HFF-Myc (cell line): Measurements from ENCODE around the gene RBPJ.

ENCODE experiments used
- DNase-seq: peaks from one replicate; pipeline ENCODE4 v3.0.0-alpha.2; 2011; ENCODE audit warnings: low read depth; ENCODE audit errors: extremely low read depth
- H3K4me3 ChIP-seq: replicated peaks from 2 replicates; pipeline ENCODE4 v1.5.1; 2011; ENCODE audit warnings: low read depth, mild to moderate bottlenecking, control low read depth, low read length
- CTCF ChIP-seq: IDR thresholded peaks from 2 replicates; pipeline ENCODE4 v1.5.1; 2012; ENCODE audit warnings: mild to moderate bottlenecking, low read depth, low read length, control low read depth; ENCODE audit errors: missing control alignments

The RBPJ gene

DNA sequence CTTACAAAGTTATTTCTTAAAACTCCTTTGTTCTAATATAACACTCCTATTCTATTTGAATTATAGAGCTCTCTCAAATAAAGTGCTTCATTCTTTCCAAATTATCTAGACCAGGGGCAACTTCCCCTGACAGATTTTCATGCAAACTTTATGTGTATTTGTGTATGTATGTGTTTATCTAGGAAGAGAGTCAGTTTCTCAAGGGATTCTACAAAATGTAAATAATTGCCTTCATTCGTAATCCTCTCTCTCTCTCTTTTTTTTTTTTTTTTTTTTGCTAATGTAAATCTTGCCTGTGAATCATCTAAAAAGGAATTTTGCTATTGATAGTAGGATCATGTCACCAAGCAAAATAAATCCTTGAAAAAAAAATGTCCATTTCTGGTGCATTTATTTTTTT lies 38.9 kb upstream of the RBPJ start:
- H3K4me3 ChIP-seq, result no peak overlapping the region
- TF ChIP-seq CTCF, result no peak
- no peak for DNase-seq

- no peak overlapping the region for H3K4me3 ChIP-seq
- no peak for DNase-seq
Observed at GRCh38 chr4:26284536-26284935, 36.3 kb upstream of the RBPJ start.

DNA sequence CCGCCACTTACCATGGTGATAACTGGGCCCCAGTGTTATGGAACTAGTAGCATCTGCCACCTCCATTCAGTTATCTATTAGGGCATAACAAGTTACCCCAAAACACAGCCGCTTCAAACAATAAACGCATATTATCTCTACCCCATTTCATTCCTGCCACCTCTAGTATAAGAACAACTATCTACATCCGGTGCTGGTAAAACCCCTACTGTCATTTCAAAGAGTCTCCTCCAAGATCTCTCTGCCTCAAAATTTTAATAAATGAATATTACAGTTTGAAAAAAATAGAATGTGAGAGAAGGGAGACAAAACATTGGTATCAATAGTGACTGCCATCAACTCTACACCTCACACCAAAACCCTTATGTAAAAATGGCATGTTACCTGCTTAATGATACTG lies 35.5 kb upstream of the RBPJ start:
- no peak for TF ChIP-seq CTCF

More at GRCh38 chr4:26284536-26284935, 36.3 kb upstream of the RBPJ start:
- TF ChIP-seq CTCF, result no peak

GRCh38 chr4:26287756-26288155 lies 33.1 kb upstream of the RBPJ start:
- no peak for TF ChIP-seq CTCF
- DNase-seq, result no peak
- no peak overlapping the region for H3K4me3 ChIP-seq

More for the DNA sequence above, 35.5 kb upstream of the RBPJ start:
- no peak overlapping the region for H3K4me3 ChIP-seq
- no peak for DNase-seq

GRCh38 chr4:26288355-26288909 lies 32.4 kb upstream of the RBPJ start:
- H3K4me3 ChIP-seq, result no peak overlapping the region
- no peak for DNase-seq
- no peak for TF ChIP-seq CTCF

- DNase-seq, result no peak
- TF ChIP-seq CTCF, result no peak
- no peak overlapping the region for H3K4me3 ChIP-seq
Observed at GRCh38 chr4:26289401-26289800, 31.4 kb upstream of the RBPJ start.

DNA sequence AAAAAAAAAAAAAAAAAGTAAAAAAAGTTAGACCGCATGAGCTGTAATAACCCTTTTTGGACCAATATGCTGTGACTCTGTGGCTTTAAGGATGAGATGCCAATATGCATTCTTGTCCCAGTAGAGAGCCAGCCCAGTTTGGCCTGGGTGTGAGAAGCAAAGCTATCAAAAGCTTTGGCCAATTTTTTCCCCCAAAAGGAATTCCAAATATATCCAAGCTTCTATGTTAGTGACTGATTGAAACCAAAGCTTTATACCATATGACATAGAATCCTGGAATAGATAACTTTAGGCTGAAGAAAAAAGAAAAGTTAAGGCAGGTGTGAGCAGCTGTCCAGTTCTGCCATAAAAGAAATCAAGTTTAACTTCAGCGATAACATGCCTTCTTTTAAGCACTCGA lies 30.5 kb upstream of the RBPJ start:
- no peak for TF ChIP-seq CTCF
- no peak for DNase-seq
- H3K4me3 ChIP-seq, result no peak overlapping the region
